Skeletal muscle cell (primary cell): Measurements from ENCODE around the gene CADM2.
"Not testable (repeated sequence)": the region's sequence is repeated elsewhere in the genome, so short reads cannot be mapped to it uniquely, and the experiment has no call there.

Experiments
- DNase-seq: peaks from one replicate; pipeline ENCODE4 v3.0.0-alpha.2; 2010; ENCODE audit warnings: low read depth
- H3K4me3 ChIP-seq: 2 replicates; pipeline ENCODE4 v1.5.1; 2011; ENCODE audit warnings: low read depth, mild to moderate bottlenecking, control low read depth, low read length, moderate library complexity

The CADM2 gene

DNA sequence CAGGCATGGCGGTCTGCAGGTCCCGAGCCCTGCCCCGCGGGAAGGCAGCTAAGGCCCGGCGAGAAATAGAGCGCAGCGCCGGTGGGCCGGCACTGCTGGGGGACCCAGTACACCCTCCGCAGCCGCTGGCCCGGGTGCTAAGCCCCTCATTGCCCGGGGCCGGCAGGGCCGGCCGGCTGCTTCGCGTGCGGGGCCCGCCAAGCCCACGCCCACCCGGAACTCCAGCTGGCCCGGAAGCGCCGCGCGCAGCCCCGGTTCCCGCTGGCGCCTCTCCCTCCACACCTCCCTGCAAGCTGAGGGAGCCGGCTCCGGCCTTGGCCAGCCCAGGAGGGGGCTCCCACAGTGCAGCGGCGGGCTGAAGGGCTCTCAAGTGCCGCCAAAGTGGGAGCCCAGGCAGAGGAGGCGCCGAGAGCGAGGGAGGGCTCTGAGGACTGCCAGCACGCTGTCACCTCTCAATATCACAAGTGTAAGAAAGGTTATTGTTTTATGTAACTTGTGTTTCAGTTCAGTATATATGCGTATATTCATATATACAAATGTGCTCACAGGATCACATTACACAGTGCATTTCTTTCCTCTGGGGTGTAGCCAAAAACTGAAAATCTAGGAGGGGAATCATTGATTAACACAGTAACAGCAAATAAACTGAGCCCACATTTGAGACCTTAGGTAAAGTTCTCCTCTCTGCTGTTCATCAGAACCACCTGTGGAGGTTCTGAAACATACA is 546.2 kb downstream of the CADM2 start:
- H3K4me3 ChIP-seq, DNase-seq: not testable (repeated sequence)

DNA sequence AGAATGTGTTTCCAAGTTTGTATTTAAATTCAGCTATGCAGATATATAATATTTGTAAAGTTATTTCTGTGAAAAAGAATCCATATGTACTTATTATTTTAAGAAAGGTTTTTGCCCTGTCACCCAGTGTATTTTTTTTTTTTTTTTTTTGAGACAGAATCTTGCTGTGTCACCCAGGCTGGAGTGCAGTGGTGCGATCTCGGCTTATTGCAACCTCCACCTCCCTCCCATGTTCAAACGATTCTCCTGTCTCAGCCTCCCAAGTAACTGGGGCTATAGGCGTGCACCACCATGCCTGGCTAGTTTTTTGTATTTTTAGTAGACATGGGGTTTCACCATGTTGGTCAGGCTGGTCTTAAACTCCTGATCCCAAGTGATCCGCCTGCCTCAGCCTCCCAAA is 548.3 kb downstream of the CADM2 start:
- not testable (repeated sequence) for H3K4me3 ChIP-seq, DNase-seq

GRCh38 chr3:85508659-85509058 is 549.9 kb downstream of the CADM2 start:
- no peak for DNase-seq
- no peak overlapping the region for H3K4me3 ChIP-seq

DNA sequence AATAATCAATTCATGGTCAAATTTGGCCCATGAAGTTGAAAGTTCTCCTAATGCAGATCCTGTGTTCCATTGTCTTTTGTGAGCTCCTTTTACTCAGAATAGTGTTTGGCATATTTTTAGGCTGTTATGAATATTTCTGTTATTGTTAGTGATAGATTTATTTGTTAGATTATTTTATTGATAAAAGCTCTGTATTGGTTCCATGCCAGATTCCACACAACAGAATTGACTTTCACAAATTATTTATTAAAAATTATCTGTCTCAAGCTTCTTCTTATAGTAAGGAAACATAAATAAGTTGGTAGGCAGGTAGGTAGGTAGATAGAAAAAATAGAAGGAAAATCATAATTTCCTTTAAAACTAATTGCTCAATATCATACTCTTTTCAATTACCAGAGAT is 557.4 kb downstream of the CADM2 start:
- DNase-seq = no peak
- H3K4me3 ChIP-seq = no peak overlapping the region

GRCh38 chr3:85524104-85524503 is 565.3 kb downstream of the CADM2 start:
- no peak for DNase-seq
- no peak overlapping the region for H3K4me3 ChIP-seq

DNA sequence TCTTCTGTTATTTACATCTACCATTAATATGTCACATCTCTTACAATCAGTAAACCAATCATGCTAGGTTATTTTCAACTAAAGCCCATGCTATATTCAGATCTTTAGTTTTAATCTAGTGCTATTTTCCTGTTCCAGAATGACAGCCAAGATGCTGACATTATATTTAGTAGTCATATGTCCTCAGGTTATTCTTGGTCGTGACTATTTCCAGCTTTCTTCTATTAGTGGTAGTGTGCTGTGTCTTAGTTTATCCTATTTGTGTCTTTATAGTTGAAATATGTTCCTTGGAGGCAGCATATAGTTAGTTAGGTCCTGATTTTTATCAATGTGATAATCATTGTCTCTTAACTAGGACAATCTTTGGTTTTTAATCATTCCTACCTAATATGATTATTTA is 566.5 kb downstream of the CADM2 start:
- DNase-seq = no peak
- H3K4me3 ChIP-seq = no peak overlapping the region

DNA sequence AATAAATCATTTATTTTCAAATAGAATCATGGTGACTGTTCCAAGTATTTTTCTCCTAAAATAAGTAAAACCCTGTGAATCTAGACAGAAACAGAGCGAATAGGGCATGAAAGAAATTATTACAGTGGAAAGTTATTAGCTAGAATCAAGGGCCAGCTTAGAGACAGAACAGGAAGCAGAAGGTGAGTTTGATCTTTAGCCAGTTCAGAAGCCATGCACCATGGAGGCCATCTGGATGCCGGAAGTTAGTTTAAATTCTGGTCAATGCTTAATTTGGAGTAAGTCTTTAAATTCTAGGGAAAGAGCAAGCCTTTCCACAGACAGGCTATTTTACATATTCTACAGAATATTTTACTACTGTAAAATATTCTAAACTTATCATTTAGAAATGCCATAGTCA is 574.8 kb downstream of the CADM2 start:
- DNase-seq = no peak
- H3K4me3 ChIP-seq = no peak overlapping the region

- DNase-seq = no peak
- H3K4me3 ChIP-seq = no peak overlapping the region
These were observed 576.7 kb downstream of the CADM2 start for GRCh38 chr3:85535517-85535916.

DNA sequence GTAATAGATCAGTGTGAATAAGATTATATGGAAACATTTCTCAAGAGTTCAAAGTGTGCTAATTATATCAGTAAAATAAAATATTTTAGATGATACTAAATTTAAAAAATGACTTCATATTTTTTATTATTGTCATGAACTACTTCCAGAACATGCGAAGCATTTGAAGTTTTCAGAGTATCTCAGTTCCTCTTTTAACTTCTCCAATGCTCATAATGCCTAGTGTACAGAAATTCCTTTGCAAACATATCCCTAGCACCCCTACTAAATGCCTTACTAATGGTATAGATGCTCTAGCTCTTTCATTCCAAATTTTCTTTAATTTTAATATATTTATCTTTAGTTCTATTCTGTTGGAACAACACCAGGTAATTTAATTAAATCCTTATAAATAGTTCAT is 580.4 kb downstream of the CADM2 start:
- H3K4me3 ChIP-seq = no peak overlapping the region
- no peak for DNase-seq

- H3K4me3 ChIP-seq = no peak overlapping the region
- no peak for DNase-seq
These were observed 595.4 kb downstream of the CADM2 start for GRCh38 chr3:85554153-85554552.

GRCh38 chr3:85560088-85560785 is 601.4 kb downstream of the CADM2 start:
- no peak overlapping the region for H3K4me3 ChIP-seq
- peak; percentile 5 for DNase-seq

- no peak for DNase-seq
- H3K4me3 ChIP-seq = no peak overlapping the region
These were observed 608.4 kb downstream of the CADM2 start for GRCh38 chr3:85567071-85567676.

- no peak for DNase-seq
- H3K4me3 ChIP-seq = no peak overlapping the region
These were observed 612.0 kb downstream of the CADM2 start for GRCh38 chr3:85570819-85571218.

DNA sequence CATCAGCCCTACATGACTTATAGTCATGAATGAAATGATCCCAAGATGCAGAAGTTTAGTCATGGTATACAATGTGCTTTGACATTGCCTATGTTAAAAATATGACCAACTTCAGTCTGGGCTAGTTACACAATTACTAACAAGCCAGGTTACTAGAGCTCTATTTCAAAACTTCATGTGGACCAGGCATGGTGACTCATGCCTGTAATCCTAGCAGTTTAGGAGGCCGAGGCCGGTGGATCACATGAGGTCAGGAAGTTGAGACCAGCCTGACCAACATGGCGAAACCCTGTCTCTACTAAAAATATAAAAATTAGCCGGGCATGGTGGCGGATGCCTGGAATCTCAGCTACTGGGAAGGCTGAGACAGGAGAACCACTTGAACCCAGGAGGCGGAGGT is 613.0 kb downstream of the CADM2 start:
- no peak overlapping the region for H3K4me3 ChIP-seq
- peak; percentile 14 for DNase-seq

GRCh38 chr3:85572426-85572825 is 613.6 kb downstream of the CADM2 start:
- H3K4me3 ChIP-seq = no peak overlapping the region
- peak; percentile 9 for DNase-seq

DNA sequence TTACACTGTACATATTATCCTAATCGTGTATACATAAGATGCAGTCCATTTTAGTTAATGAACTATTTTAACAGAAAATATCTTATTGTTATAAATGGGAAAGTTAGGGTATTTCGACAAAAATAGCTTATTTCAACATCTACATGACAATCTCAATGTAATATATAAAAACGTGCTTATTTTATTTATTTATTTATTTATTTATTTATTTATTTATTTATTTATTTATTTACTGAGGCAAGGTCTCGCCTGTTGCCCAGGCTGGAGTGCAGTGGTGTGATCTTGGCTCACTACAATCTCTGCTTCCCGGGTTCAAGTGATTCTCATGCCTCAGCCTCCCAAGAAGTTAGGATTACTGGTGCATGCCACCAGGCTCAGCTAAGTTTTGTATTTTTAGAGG is 614.2 kb downstream of the CADM2 start:
- H3K4me3 ChIP-seq = no peak overlapping the region
- no peak for DNase-seq

- DNase-seq = no peak
These were observed 615.4 kb downstream of the CADM2 start for GRCh38 chr3:85574006-85574705.

DNA sequence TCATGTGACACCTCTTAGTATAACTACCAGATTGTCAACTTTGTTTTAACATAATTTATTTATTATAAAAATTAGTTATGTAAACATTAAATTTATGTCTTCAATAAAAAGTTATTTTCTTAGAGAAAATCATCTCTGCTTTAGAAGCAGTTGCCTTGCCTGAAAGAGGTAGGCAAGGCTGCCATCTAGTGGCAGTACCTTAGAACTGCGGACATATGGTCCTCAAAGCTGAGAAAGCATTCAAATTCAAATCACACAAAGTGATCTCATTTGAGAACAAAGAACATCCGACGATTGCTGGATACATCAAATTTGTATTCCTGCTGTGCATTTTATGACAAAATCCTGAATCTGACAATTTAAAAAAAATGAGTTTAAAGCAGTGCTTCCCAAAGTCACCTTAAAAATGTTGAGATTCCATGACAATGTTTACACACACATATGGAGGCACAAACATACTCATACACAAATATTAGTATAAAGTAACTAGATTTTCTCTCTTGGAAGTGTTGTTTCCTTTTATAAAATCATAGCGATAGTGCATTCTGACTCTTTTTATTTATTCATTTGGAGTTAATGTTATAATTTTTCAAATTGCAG is 617.4 kb downstream of the CADM2 start:
- no peak overlapping the region for H3K4me3 ChIP-seq
- no peak for DNase-seq

More at GRCh38 chr3:85574006-85574705, 615.4 kb downstream of the CADM2 start:
- no peak overlapping the region for H3K4me3 ChIP-seq

DNA sequence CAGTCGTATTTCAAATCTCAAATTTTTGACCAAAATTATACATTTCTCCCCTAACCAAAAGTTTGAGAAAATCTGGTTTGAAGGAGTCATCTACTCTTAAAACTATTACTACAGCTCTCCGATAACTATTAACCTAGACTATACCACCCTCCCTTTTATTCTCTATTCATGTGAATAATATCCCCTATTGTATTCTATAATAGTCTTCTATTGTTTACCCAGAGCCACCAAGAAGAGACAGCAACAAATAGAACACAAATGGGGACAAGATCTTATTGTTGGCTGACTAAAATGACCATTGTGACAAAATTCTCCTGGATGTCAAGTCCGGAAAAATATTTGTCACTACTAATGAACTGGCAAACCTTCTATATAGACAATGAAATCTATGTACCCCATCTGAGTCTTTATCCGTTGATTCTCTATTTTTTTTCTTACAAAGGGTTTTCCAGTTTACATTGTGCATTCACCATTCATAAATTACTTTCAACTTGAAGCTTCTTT is 618.0 kb downstream of the CADM2 start:
- DNase-seq = no peak
- no peak overlapping the region for H3K4me3 ChIP-seq
